Retinal pigment epithelial cell (primary cell): Measurements from ENCODE around the gene CPA5.

Experiments
- DNase-seq: peaks from one replicate; pipeline ENCODE4 v3.0.0-alpha.2; 2010; ENCODE audit warnings: low read depth
- H3K4me3 ChIP-seq: 2 replicates; pipeline ENCODE4 v1.5.1; 2011; ENCODE audit warnings: mild to moderate bottlenecking, low read length, control low read depth, moderate library complexity
- TF ChIP-seq, protein P1 (sequence below): conservative IDR thresholded peaks from 2 replicates; pipeline ENCODE4 v1.5.1; 2011; ENCODE audit warnings: low read depth, low read length, control low read depth, inconsistent platforms

Gene CPA5

DNA sequence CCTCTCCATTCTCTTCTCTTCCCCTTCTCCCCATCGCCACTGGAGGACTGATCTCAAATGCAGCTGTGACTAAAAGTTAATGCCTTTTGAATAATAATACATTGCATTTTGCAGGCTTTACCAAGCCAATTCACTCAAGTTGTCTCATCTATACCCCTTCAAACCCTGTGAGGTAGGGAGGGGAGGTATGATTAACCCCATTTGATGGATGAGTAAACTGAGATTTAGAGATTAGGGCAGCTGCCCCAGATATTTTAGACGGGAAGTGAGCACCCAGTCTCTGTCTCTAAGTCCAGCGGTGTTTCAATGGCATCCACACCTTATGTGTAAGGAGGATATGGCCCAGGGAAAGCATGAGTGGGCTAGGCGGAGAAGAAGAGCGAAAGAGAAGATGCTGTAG lies 1.1 kb downstream of the CPA5 start:
- no peak overlapping the region for H3K4me3 ChIP-seq
- no peak for DNase-seq
- TF ChIP-seq, protein P1, sequence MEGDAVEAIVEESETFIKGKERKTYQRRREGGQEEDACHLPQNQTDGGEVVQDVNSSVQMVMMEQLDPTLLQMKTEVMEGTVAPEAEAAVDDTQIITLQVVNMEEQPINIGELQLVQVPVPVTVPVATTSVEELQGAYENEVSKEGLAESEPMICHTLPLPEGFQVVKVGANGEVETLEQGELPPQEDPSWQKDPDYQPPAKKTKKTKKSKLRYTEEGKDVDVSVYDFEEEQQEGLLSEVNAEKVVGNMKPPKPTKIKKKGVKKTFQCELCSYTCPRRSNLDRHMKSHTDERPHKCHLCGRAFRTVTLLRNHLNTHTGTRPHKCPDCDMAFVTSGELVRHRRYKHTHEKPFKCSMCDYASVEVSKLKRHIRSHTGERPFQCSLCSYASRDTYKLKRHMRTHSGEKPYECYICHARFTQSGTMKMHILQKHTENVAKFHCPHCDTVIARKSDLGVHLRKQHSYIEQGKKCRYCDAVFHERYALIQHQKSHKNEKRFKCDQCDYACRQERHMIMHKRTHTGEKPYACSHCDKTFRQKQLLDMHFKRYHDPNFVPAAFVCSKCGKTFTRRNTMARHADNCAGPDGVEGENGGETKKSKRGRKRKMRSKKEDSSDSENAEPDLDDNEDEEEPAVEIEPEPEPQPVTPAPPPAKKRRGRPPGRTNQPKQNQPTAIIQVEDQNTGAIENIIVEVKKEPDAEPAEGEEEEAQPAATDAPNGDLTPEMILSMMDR, result no peak

DNA sequence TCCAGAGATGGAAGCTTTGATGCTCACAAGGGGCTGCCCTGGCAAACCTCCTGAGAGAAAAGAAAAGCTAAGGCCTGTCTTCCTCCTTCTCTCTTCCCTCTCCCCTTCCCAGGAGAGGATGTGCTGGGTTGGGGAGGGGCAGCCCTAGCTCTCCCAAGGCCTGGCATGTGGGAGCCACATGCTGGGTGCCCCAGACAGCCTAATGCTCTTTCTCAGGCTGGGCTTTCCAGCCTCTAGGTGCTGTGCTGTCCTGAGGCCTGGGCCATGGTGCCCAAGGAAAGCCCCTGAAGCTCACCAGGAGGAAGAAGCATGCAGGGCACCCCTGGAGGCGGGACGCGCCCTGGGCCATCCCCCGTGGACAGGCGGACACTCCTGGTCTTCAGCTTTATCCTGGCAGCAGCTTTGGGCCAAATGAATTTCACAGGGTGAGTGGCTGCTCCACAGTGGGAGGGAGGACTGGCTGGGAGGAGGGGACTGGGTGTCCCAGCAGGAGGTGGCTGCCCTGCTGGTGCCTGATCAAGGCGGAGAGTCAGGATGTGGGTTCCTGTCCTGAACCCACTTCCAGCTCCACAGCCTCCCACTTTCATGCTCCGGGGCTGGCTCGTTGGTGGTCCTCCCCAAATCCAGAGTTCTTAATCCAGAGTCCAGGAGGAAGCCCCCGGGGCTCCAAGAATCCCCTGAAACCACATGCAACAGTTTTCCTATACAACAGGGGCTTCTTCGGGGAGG lies 1.7 kb downstream of the CPA5 start:
- no peak overlapping the region for H3K4me3 ChIP-seq
- no peak for DNase-seq
- TF ChIP-seq, protein P1, result no peak

GRCh38 chr7:130346941-130347340 lies 2.3 kb downstream of the CPA5 start:
- TF ChIP-seq, protein P1, result no peak
- DNase-seq, result no peak
- H3K4me3 ChIP-seq, result no peak overlapping the region

DNA sequence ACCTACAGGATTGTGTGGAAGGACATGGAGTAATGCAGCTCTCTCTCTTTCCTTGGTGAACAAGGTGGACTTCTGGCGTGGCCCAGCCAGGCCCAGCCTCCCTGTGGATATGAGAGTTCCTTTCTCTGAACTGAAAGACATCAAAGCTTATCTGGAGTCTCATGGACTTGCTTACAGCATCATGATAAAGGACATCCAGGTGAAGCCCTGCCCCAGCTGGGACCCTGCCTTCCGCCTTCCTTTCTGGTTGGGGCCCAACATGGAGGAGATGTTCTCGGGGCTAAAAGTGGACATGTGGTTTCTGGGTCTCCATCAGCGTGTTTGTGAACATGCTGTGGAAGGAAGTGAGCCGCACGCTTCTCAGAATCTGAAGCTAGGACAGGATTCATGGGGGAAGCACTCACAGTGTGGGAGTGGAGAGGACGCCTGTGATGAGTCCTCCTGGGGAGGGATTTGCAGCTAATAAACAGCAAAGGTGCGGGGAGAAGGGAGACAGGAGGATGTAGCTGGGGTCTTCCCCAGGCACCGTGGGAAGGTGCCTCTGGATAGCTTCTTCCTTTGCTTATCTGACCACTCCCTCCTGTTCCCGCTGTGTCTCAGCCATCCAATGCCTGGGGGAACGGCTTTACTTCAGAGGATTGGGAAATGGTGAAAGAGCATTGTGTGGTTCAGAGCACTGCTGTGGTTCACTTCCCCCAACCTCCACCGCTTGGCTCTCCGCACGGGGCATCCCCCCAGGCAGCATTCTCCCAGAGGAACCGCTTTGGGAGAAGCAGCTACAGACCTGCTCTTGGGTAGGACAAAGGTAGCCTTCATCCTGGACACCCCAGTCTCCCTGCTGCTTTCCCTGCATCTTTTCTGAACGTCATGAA lies 5.5 kb downstream of the CPA5 start:
- no peak overlapping the region for H3K4me3 ChIP-seq
- TF ChIP-seq, protein P1, result no peak

GRCh38 chr7:130350945-130351790 lies 6.6 kb downstream of the CPA5 start:
- H3K4me3 ChIP-seq, result no peak overlapping the region
- TF ChIP-seq, protein P1, result no peak
- DNase-seq, result no peak

More for the DNA sequence above, 5.5 kb downstream of the CPA5 start:
- no peak for DNase-seq

GRCh38 chr7:130351791-130352090 lies 7.1 kb downstream of the CPA5 start:
- H3K4me3 ChIP-seq, result no peak overlapping the region
- TF ChIP-seq, protein P1, result no peak
- no peak for DNase-seq
